Trophoblast cell (in vitro differentiated cells and primary cell): Measurements from ENCODE around the gene HIGD1C. TPM values are rescaled to one million over a fixed set of nuclear protein-coding genes. Genes with fewer than 3 reads are reported as not detected.
"Not testable (repeated sequence)": the region's sequence is repeated elsewhere in the genome, so short reads cannot be mapped to it uniquely, and the experiment has no call there.

Experiments used
- DNase-seq, 2 donors: peaks; one replicate each; pipeline ENCODE4 v3.0.0-alpha.2; 2016
- H2AFZ ChIP-seq: 2 replicates; pipeline ENCODE4 v1.6.1; 2013; ENCODE audit warnings: low read length, moderate library complexity, mild to moderate bottlenecking; ENCODE audit not compliant: insufficient read depth, poor library complexity
- H2AK5ac ChIP-seq: 2 replicates; pipeline ENCODE4 v1.6.1; 2013; ENCODE audit warnings: mild to moderate bottlenecking, low read length
- H2BK120ac ChIP-seq: 2 replicates; pipeline ENCODE4 v1.6.1; 2013; ENCODE audit warnings: low read length, mild to moderate bottlenecking, moderate library complexity; ENCODE audit not compliant: insufficient read depth, poor library complexity
- H2BK12ac ChIP-seq: 2 replicates; pipeline ENCODE4 v1.6.1; 2013; ENCODE audit warnings: mild to moderate bottlenecking, low read length, moderate library complexity
- H2BK5ac ChIP-seq: 2 replicates; pipeline ENCODE4 v1.6.1; 2013; ENCODE audit warnings: low read length, low read depth, moderate library complexity, mild to moderate bottlenecking; ENCODE audit not compliant: poor library complexity
- H3K14ac ChIP-seq: 2 replicates; pipeline ENCODE4 v1.6.1; 2013; ENCODE audit warnings: mild to moderate bottlenecking, low read length
- H3K18ac ChIP-seq: 2 replicates; pipeline ENCODE4 v1.6.1; 2013; ENCODE audit warnings: mild to moderate bottlenecking, low read length
- H3K23ac ChIP-seq: 2 replicates; pipeline ENCODE4 v1.6.1; 2013; ENCODE audit warnings: low read length
- H3K27ac ChIP-seq: 2 replicates; pipeline ENCODE4 v1.5.1; 2013; ENCODE audit warnings: low read depth, mild to moderate bottlenecking, inconsistent platforms, low read length, moderate library complexity
- H3K27me3 ChIP-seq: 2 replicates; pipeline ENCODE4 v1.6.1; 2013; ENCODE audit warnings: inconsistent platforms, mild to moderate bottlenecking, low read length, moderate library complexity; ENCODE audit not compliant: insufficient read depth
- H3K36me3 ChIP-seq, 2 experiments: 1 replicate in 1 of 2; 2 replicates in 1 of 2; pipeline ENCODE4 v1.6.1; 2013; ENCODE audit warnings: low read length in 2 of 2, mild to moderate bottlenecking in 2 of 2, moderate library complexity in 1 of 2; ENCODE audit not compliant: insufficient read depth in 2 of 2, control insufficient read depth in 1 of 2
- H3K4ac ChIP-seq: 2 replicates; pipeline ENCODE4 v1.6.1; 2013; ENCODE audit warnings: low read depth, mild to moderate bottlenecking, low read length, moderate library complexity
- H3K4me1 ChIP-seq, 2 experiments: 1 replicate in 1 of 2; 2 replicates in 1 of 2; pipeline ENCODE4 v1.6.1; 2013; ENCODE audit warnings: low read length in 2 of 2, mild to moderate bottlenecking in 2 of 2, moderate library complexity in 1 of 2; ENCODE audit not compliant: insufficient read depth in 2 of 2, control insufficient read depth in 1 of 2
- H3K4me2 ChIP-seq: 2 replicates; pipeline ENCODE4 v1.6.1; 2013; ENCODE audit warnings: inconsistent platforms, mild to moderate bottlenecking, low read length, moderate library complexity
- H3K4me3 ChIP-seq: 2 replicates; pipeline ENCODE4 v1.5.1; 2013; ENCODE audit warnings: mild to moderate bottlenecking, low read depth, low read length, inconsistent platforms
- H3K79me1 ChIP-seq: one replicate; pipeline ENCODE4 v1.6.1; 2013; ENCODE audit warnings: low read length
- H3K79me2 ChIP-seq: 2 replicates; pipeline ENCODE4 v1.6.1; 2013; ENCODE audit warnings: low read length, mild to moderate bottlenecking; ENCODE audit not compliant: control insufficient read depth, insufficient read depth, poor library complexity
- H3K9ac ChIP-seq: 2 replicates; pipeline ENCODE4 v1.6.1; 2013; ENCODE audit warnings: mild to moderate bottlenecking, low read length
- H3K9me3 ChIP-seq: 2 replicates; pipeline ENCODE4 v1.6.1; 2013; ENCODE audit warnings: low read depth, mild to moderate bottlenecking, control low read depth, inconsistent platforms, low read length; ENCODE audit not compliant: insufficient read depth
- H4K12ac ChIP-seq: 2 replicates; pipeline ENCODE4 v1.6.1; 2013; ENCODE audit warnings: low read depth, mild to moderate bottlenecking, low read length, moderate library complexity
- H4K8ac ChIP-seq: 2 replicates; pipeline ENCODE4 v1.6.1; 2013; ENCODE audit warnings: low read depth, mild to moderate bottlenecking, low read length, moderate library complexity
- H4K91ac ChIP-seq: one replicate; pipeline ENCODE4 v1.6.1; 2013; ENCODE audit warnings: low read depth, mild to moderate bottlenecking, low read length, moderate library complexity
- WGBS: extraction: QIAGEN DNeasy Blood & Tissue Kit; methylation state at CpG from one replicate; pipeline ENCODE4 v1.1.7; 2013; ENCODE audit warnings: missing lambda C conversion rate; ENCODE audit not compliant: insufficient read length, insufficient coverage; ENCODE audit errors: extremely low coverage; 5-methylcytosine and 5-hydroxymethylcytosine counted together
- polyA plus RNA-seq: library from polyadenylated mRNA; stranded (reverse); fragments of 200-250 nt; gene quantifications from 2 replicates; pipeline ENCODE4 v1.2.3, GENCODE V29; 2013

The HIGD1C gene
- polyA plus RNA-seq, result not detected in 2 replicates

- Histone ChIP-seq H2BK5ac (no peak within 1 kb of the TSS), H4K8ac (no peak within 1 kb of the TSS), H4K91ac (no peak within 1 kb of the TSS), H3K36me3 (no peaks in the 10 kb centered on the region), H2AFZ (no peak within 1 kb of the TSS), H3K9me3 (peaks cover 1% of the 10 kb centered on the region), H3K27me3 (no peaks in the 10 kb centered on the region), H3K79me1 (no peaks in the 10 kb centered on the region), H2BK120ac (no peak within 1 kb of the TSS), H2BK12ac (no peak within 1 kb of the TSS), H3K14ac (no peak within 1 kb of the TSS), H3K4me2 (no peak within 1 kb of the TSS), H3K27ac (no peak within 1 kb of the TSS), H3K23ac (no peak within 1 kb of the TSS), H3K4ac (no peak within 1 kb of the TSS), H4K12ac (no peak within 1 kb of the TSS), H3K79me2 (no peaks in the 10 kb centered on the region), H2AK5ac (no peak within 1 kb of the TSS), H3K9ac (no peak within 1 kb of the TSS), H3K18ac (no peak within 1 kb of the TSS), H3K4me3 (no peak within 1 kb of the TSS), H3K4me1 (no peaks in the 10 kb centered on the region)
- DNase-seq, result no peak
- WGBS, result no CpG with 5 or more reads among the region's 19 CpGs
These were observed at the start of gene HIGD1C for GRCh38 chr12:50952510-50952909. Gene HIGD1C (plus strand): TSS chr12:50952544. CDS start chr12:50953999, 1,455 bp downstream.

- not testable (repeated sequence) for H3K36me3 ChIP-seq, H2BK5ac ChIP-seq, H3K27me3 ChIP-seq, H3K9ac ChIP-seq, H3K79me2 ChIP-seq, H3K14ac ChIP-seq, H3K79me1 ChIP-seq, H3K4me1 ChIP-seq, H3K4me2 ChIP-seq, H3K4me3 ChIP-seq, H3K27ac ChIP-seq, H3K18ac ChIP-seq, H3K23ac ChIP-seq, H4K91ac ChIP-seq, H2BK12ac ChIP-seq, H3K4ac ChIP-seq, DNase-seq, H2AFZ ChIP-seq, H2AK5ac ChIP-seq, H4K8ac ChIP-seq, H4K12ac ChIP-seq, H2BK120ac ChIP-seq
- peaks cover 11% of the 10 kb centered on the region for H3K9me3 ChIP-seq
- WGBS, result no CpG with 5 or more reads among the region's 5 CpGs
These were observed 43.9 kb upstream of the HIGD1C start for GRCh38 chr12:50908479-50908878.

GRCh38 chr12:50912361-50912760 is 40.0 kb upstream of the HIGD1C start:
- H3K9ac ChIP-seq, H4K8ac ChIP-seq, H3K18ac ChIP-seq, H3K4ac ChIP-seq, H4K91ac ChIP-seq, DNase-seq, H3K4me2 ChIP-seq, H3K27ac ChIP-seq, H4K12ac ChIP-seq, H2AFZ ChIP-seq, H2BK12ac ChIP-seq, H3K27me3 ChIP-seq, H2BK5ac ChIP-seq, H3K4me1 ChIP-seq, H3K79me1 ChIP-seq, H2AK5ac ChIP-seq, H3K14ac ChIP-seq, H3K79me2 ChIP-seq, H2BK120ac ChIP-seq, H3K4me3 ChIP-seq, H3K36me3 ChIP-seq, H3K23ac ChIP-seq: not testable (repeated sequence)
- H3K9me3 ChIP-seq, result peaks cover 21% of the 10 kb centered on the region
- WGBS, result no CpG with 5 or more reads among the region's 6 CpGs

GRCh38 chr12:50913224-50913623 is 39.1 kb upstream of the HIGD1C start:
- Histone ChIP-seq H2BK12ac (no peak overlapping the region), H3K36me3 (peaks cover 0 to 5% of the 10 kb centered on the region in 2 experiments), H3K27ac (no peak overlapping the region), H2BK120ac (no peak overlapping the region), H3K9me3 (peaks cover 21% of the 10 kb centered on the region), H3K4me2 (no peak overlapping the region), H2BK5ac (no peak overlapping the region), H3K79me1 (no peaks in the 10 kb centered on the region), H4K12ac (no peak overlapping the region), H3K4me1 (no peaks in the 10 kb centered on the region), H4K91ac (no peak overlapping the region), H3K4me3 (no peak overlapping the region), H3K4ac (no peak overlapping the region), H3K18ac (no peak overlapping the region), H3K9ac (no peak overlapping the region), H4K8ac (no peak overlapping the region), H3K79me2 (no peaks in the 10 kb centered on the region), H3K23ac (no peak overlapping the region), H3K14ac (no peak overlapping the region), H2AFZ (no peak overlapping the region), H2AK5ac (no peak overlapping the region), H3K27me3 (no peaks in the 10 kb centered on the region)
- DNase-seq, result no peak
- no CpG with 5 or more reads among the region's 2 CpGs for WGBS
